HFF-Myc (cell line): ENCODE measurements around the gene SLC12A9.
"Not testable (repeated sequence)": the region's sequence is repeated elsewhere in the genome, so short reads cannot be mapped to it uniquely, and the experiment has no call there.

Experiments used
- DNase-seq: peaks from one replicate; pipeline ENCODE4 v3.0.0-alpha.2; 2011; ENCODE audit warnings: low read depth; ENCODE audit errors: extremely low read depth
- H3K4me3 ChIP-seq: replicated peaks from 2 replicates; pipeline ENCODE4 v1.5.1; 2011; ENCODE audit warnings: low read depth, mild to moderate bottlenecking, control low read depth, low read length
- TF ChIP-seq, protein P1 (sequence below): IDR thresholded peaks from 2 replicates; pipeline ENCODE4 v1.5.1; 2012; ENCODE audit warnings: mild to moderate bottlenecking, low read depth, low read length, control low read depth; ENCODE audit errors: missing control alignments

The SLC12A9 gene

DNA sequence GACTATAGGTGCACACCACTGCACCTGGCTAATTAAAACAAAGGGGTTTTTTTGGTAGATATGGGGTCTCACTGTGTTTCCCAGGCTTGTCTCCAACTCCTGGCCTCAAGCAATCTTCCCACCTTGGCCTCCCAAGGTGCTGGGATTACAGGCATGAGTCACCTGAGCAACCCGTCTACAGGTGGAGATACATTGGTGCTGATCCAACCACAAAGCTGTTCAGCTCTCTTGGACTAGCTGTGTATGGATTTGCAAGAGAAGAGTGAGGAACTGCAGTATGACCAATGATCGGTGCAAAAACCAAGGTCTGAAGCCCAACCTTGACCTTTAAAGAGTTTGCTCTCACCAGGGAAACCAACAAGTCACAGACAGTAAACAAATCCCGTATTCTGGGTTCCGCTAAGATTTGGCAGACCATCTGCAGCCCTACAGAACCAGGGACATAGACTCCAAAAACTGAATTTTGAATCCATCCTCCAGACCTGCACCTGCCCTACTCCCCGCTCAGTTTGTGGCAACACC lies 44.1 kb upstream of the SLC12A9 start:
- TF ChIP-seq, protein P1, sequence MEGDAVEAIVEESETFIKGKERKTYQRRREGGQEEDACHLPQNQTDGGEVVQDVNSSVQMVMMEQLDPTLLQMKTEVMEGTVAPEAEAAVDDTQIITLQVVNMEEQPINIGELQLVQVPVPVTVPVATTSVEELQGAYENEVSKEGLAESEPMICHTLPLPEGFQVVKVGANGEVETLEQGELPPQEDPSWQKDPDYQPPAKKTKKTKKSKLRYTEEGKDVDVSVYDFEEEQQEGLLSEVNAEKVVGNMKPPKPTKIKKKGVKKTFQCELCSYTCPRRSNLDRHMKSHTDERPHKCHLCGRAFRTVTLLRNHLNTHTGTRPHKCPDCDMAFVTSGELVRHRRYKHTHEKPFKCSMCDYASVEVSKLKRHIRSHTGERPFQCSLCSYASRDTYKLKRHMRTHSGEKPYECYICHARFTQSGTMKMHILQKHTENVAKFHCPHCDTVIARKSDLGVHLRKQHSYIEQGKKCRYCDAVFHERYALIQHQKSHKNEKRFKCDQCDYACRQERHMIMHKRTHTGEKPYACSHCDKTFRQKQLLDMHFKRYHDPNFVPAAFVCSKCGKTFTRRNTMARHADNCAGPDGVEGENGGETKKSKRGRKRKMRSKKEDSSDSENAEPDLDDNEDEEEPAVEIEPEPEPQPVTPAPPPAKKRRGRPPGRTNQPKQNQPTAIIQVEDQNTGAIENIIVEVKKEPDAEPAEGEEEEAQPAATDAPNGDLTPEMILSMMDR, result no peak

DNA sequence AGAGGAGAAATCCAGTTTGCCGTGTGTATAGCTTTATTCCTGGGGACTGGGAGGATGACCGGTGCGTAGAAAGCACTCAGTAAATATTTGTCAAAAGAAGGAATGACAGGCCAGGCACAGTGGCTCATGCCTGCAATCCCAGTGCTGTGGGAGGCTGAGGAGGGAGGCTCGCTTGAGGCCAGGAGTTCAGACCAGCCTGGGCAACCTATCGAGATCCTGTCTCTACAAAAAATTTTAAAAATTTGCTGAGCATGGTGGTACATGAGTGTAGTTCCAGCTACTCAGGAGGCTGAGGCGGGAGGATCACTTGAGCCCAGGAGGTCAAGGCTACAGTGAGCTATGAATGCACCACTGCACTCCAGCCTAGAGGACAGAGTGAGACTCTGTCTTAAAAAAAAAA lies 41.0 kb upstream of the SLC12A9 start:
- H3K4me3 ChIP-seq, result no peak overlapping the region
- TF ChIP-seq, protein P1, result no peak
- DNase-seq, result no peak

More for the DNA sequence above, 44.1 kb upstream of the SLC12A9 start:
- no peak for DNase-seq
- no peak overlapping the region for H3K4me3 ChIP-seq

DNA sequence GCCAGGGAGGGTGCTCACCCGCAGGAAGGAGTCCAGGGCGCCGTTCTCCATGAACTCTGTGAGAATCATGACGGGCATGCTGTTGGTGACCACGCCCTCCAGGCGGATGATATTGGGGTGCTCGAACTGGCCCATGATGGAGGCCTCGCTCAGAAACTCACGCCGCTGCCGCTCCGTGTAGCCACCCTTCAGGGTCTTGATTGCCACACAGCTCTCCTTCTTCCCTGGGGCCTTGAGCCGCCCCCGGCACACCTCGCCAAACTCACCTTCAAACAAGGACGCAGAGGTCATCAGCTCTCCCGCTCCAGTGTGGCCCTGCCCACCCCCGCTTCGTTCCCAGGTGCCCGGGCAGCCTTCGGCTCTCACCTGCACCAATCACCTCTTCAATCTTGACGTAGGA lies 39.8 kb upstream of the SLC12A9 start:
- TF ChIP-seq, protein P1, result no peak
- no peak for DNase-seq
- H3K4me3 ChIP-seq, result no peak overlapping the region

DNA sequence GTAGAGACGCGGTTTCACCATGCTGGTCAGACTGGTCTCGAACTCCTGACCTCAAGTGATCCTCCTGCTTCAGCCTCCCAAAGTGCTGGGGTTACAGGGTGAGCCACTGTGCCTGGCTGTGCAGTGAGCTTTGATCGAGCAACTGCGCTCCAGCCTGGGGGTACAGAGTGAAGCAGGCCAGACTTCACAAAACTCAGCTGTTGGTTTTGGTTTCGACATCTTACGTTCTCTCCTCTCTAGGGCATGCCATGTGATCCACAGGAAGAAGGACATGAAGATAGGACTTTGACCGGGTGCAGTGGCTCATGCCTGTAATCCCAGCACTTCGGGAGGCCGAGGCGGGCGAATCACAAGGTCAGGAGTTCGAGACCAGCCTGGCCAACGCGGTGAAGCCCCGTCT lies 36.0 kb upstream of the SLC12A9 start:
- not testable (repeated sequence) for DNase-seq, H3K4me3 ChIP-seq

DNA sequence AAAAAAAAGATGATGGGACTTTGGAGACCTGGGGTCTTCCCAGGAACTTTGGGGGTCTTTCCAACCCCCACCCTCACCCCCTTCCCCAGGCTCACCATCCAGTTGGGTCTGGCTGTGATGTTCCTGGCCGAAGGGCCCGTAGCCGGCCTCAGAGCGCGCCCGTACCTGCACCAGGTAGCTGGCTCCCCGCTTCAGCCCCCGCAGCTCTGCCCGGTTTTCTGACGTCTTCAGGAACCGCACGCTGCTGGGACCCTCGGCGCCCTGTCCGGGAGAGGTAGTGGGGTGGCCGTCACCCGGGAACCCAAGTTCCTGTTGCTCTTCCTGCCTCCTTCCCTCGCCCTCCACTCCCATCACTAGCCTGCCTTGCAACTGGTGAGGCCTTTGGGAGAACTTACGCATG lies 35.4 kb upstream of the SLC12A9 start:
- no peak overlapping the region for H3K4me3 ChIP-seq
- DNase-seq, result no peak
- TF ChIP-seq, protein P1, result no peak

DNA sequence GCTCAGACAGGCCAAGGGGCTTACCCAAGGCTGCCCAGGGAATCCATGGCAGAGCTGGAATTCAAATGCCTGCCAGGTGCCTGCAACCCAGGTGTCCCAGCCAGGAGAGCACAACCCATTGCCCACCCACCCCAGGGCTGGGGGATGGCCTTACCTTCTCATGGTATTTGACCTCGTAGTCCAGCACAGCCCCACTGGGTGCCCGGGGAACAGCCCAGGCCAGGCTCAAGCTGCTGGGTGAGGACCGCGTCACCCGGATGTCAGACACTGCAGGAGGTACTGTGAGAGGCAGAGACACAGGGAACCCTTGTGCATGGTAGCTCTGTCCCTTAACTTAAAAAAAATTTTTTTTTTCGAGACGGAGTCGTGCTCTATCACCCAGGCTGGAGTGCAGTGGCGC lies 34.1 kb upstream of the SLC12A9 start:
- TF ChIP-seq, protein P1, result no peak
- no peak for DNase-seq
- H3K4me3 ChIP-seq, result no peak overlapping the region

DNA sequence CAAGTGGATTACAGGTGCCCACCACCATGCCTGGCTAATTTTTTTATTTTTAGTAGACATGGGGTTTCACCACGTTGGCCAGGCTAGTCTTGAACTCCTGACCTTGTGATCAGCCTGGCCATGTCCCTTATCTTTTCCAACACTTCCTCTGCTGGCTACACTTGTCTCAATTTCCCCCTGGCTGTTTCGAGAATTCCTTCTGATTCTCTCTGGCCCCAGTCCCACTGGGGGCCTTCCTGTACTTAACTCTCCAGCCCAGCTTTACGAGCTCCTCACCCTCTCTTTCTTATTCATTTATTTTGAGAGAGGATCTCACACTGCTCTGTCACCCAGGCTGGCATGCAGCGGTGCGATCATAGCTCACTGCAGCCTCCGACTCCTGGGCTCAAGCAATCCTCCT lies 33.7 kb upstream of the SLC12A9 start:
- no peak overlapping the region for H3K4me3 ChIP-seq
- TF ChIP-seq, protein P1, result no peak
- DNase-seq, result no peak
